ENCODE results near the gene FBXL14. TPM values are rescaled to one million over a fixed set of nuclear protein-coding genes. Genes with fewer than 3 reads are reported as not detected.
A peak's percentile ranks its signal among the peaks of the same experiment; 100 is the strongest.

FBXL14 gene
- polyA plus RNA-seq, 2 of the 4 experiments (the other 2 are of a cell fraction) = 6.7 to 7.1 TPM

DNA sequence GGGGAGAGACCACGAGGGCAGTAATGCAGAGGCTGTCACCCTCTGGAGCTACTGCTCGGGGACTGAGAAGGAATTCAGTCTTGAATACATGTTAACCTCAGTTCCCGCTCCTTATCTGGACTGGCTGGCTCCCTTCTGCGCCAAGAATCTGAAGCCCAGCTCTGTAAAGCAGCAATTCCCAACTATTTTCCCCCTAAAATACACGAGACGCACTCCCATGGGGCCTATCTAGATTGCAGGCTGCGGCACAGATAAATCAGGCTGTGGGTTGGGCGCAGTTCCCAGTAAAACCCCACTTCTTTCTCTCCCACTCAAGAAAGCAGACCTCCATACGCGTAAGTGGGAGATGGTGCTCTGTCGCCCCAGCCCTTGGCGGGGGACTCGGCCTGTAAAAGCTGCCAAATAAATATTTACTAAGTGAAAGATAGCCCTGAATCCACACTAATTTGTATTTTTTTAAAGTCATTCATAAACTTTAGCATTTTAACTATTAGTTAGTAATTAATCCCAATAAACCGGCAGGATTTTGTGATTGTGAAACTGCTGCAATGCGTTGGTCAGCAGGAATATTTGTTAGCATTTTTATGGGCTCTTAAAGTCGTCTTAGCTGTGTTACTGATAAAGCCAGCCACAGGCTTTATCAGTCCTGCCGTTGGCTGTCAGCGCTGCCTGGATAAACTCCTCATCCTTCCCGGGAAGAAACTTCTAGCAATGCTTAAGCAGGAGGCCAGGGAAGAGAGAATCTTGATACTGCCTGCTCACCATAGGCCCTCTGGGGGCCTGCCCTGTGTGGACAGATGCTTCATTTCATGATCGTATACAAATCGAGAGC is 17.8 kb downstream of the FBXL14 start (continued):
- no peak for TF ChIP-seq JUNB (IDR thresholded peaks at IDR 0.05)
- no peak for TF ChIP-seq ZFP36 (IDR thresholded peaks at IDR 0.05; ENCODE audit: borderline replicate concordance, partially characterized antibody)
- TF ChIP-seq, protein P1, sequence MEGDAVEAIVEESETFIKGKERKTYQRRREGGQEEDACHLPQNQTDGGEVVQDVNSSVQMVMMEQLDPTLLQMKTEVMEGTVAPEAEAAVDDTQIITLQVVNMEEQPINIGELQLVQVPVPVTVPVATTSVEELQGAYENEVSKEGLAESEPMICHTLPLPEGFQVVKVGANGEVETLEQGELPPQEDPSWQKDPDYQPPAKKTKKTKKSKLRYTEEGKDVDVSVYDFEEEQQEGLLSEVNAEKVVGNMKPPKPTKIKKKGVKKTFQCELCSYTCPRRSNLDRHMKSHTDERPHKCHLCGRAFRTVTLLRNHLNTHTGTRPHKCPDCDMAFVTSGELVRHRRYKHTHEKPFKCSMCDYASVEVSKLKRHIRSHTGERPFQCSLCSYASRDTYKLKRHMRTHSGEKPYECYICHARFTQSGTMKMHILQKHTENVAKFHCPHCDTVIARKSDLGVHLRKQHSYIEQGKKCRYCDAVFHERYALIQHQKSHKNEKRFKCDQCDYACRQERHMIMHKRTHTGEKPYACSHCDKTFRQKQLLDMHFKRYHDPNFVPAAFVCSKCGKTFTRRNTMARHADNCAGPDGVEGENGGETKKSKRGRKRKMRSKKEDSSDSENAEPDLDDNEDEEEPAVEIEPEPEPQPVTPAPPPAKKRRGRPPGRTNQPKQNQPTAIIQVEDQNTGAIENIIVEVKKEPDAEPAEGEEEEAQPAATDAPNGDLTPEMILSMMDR (IDR thresholded peaks at IDR 0.05) = no peak

DNA sequence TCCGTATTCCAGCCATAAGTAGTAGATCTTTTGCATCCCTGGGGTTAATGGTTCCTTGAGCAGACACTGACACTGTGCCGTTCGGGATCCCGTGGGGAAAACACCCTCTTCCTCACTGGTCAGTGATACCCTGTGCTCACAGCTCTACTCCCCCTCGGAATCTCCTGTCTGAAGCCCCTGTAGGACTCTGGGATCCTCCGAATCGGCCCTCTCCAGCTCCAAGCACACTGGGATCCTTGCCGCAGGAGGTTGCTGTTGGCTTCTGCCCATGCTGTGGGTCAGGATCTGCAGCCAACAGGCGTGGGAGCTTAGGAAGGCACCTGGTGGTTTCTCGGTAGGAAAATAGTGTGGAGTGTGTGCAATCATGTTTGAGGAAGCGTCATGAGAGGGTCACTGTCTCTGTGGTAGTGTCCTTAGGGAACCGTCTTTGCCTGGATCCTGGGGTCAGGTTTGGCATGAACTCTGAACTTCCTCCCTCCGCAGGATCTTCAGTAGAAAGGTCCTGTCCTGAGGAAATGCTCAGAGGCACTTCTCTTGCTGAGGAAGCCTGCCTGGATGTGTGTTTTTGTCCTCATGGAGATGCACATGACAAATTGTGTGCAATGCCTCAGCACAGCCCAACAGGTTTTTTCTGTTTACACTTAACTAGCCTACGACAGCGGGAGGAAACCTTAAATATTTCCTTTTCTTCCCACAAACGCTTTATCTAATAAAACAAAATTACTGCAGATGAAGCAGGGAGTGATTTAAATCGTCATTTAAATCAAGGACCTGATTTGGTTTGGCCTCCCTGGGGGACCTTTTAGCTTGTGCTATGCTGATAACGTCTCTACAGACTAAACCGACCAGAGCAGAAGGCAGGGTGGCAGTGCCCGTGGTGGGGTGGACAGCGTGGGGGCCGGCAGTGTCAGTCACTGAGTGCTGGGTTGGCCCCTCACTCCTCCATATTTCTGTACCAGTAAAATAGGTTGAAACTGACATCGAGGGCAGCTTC is 18.7 kb downstream of the FBXL14 start:
- TF ChIP-seq CEBPB (IDR thresholded peaks at IDR 0.05) = no peak
- TF ChIP-seq MYC (IDR thresholded peaks at IDR 0.05; ENCODE audit: borderline replicate concordance, low read length) = no peak
- no peak for TF ChIP-seq NFE2L2 (conservative IDR thresholded peaks at IDR 0.05; ENCODE audit: low read length)
- TF ChIP-seq, protein P2, sequence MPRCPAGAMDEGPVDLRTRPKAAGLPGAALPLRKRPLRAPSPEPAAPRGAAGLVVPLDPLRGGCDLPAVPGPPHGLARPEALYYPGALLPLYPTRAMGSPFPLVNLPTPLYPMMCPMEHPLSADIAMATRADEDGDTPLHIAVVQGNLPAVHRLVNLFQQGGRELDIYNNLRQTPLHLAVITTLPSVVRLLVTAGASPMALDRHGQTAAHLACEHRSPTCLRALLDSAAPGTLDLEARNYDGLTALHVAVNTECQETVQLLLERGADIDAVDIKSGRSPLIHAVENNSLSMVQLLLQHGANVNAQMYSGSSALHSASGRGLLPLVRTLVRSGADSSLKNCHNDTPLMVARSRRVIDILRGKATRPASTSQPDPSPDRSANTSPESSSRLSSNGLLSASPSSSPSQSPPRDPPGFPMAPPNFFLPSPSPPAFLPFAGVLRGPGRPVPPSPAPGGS (IDR thresholded peaks at IDR 0.05) = no peak
- TF ChIP-seq, protein P3, sequence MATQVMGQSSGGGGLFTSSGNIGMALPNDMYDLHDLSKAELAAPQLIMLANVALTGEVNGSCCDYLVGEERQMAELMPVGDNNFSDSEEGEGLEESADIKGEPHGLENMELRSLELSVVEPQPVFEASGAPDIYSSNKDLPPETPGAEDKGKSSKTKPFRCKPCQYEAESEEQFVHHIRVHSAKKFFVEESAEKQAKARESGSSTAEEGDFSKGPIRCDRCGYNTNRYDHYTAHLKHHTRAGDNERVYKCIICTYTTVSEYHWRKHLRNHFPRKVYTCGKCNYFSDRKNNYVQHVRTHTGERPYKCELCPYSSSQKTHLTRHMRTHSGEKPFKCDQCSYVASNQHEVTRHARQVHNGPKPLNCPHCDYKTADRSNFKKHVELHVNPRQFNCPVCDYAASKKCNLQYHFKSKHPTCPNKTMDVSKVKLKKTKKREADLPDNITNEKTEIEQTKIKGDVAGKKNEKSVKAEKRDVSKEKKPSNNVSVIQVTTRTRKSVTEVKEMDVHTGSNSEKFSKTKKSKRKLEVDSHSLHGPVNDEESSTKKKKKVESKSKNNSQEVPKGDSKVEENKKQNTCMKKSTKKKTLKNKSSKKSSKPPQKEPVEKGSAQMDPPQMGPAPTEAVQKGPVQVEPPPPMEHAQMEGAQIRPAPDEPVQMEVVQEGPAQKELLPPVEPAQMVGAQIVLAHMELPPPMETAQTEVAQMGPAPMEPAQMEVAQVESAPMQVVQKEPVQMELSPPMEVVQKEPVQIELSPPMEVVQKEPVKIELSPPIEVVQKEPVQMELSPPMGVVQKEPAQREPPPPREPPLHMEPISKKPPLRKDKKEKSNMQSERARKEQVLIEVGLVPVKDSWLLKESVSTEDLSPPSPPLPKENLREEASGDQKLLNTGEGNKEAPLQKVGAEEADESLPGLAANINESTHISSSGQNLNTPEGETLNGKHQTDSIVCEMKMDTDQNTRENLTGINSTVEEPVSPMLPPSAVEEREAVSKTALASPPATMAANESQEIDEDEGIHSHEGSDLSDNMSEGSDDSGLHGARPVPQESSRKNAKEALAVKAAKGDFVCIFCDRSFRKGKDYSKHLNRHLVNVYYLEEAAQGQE (IDR thresholded peaks at IDR 0.05) = no peak
- no peak for TF ChIP-seq POLR2A (IDR thresholded peaks at IDR 0.05; ENCODE audit: low read length)
- no peak for TF ChIP-seq RAD21 (conservative IDR thresholded peaks at IDR 0.05 in 1 of 2, IDR thresholded peaks at IDR 0.05 in 1 of 2)
- no peak for TF ChIP-seq RNF2 (IDR thresholded peaks at IDR 0.05; ENCODE audit: borderline replicate concordance, low read depth)
- no peak for TF ChIP-seq POLR2AphosphoS2 (conservative IDR thresholded peaks at IDR 0.05; ENCODE audit: low read length)
- TF ChIP-seq NR3C1 (IDR thresholded peaks at IDR 0.05) = no peak
- no peak for TF ChIP-seq RARB (CRISPR knock-in tag; IDR thresholded peaks at IDR 0.05)
- TF ChIP-seq RFX5 (IDR thresholded peaks at IDR 0.05) = no peak
- H3K9me3 ChIP-seq = no peaks in the 10 kb centered on the region
- ChIA-PET POLR2A (no interaction called here), CTCF (interaction anchor here (1.4 to 12.2 kb wide), 3 partner anchors 8 to 483 kb away, joined by 3 to 198 read pairs (median 22); no protein-coding TSS in a partner anchor)
- DNase-seq (ENCODE audit: low read depth in 1 of 2, low spot score in 1 of 2) (no peak), FAIRE-seq (no peak), ATAC-seq (peak; percentile 30 to 64; a peak in 4 of 6 replicates)
- H3K4me3 ChIP-seq = no peak overlapping the region
- peaks cover 8% of the 10 kb centered on the region for H3K4me1 ChIP-seq
- H3K4me2 ChIP-seq = no peak overlapping the region; the same call in 2 of the 3 replicates
- 79% methylated on average over 23 of the region's 23 CpGs for WGBS (ENCODE audit: missing lambda C conversion rate)
- H3K27ac ChIP-seq = no peak overlapping the region
